ENCODE data around the gene DTNB.

DTNB gene

DNA sequence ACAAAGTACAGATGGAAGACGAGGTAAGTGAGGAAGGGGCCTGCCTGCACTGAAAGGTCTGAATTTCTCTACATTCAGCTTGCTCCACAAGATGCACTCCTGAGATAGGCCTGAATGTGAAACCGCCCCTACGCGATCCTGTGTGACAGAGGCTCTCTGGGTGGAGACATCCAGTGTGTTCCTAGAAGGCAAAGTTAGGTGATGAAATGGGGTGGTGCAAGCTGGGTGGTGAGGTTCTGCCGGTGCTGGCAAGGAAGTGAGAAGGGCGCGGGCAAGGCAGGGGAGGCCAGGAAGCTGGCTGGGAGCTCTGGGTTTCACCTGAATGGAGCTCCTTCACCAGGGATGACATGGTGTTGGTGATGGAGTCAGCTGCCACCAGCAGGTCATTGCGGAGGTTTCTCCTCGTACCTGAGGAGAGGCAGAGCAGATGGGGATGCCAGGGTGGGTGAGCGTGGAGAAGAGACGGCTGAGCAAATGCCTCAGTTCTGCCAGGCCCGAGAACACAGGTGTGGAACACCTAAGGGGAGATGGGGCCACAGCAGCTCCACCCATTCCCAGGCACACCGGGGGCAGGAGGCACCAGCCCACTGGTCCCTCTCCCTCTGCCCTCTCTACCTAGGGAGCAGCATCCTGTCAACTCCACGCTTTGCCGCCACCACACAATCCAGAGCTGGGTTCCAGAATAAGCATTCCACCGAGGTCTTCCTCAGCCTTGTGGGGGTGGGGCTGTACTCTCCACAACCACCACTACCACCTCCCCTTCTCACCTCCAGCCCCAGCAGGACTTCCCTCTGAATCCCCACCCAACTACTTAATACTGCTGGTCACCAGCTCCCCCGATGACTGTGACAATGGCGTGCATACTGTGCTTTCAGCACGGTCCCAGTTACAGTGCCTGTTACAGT lies 286.2 kb downstream of the DTNB start:
- DNase-seq (ENCODE audit: low read depth in 2 of 2): no peak

DNA sequence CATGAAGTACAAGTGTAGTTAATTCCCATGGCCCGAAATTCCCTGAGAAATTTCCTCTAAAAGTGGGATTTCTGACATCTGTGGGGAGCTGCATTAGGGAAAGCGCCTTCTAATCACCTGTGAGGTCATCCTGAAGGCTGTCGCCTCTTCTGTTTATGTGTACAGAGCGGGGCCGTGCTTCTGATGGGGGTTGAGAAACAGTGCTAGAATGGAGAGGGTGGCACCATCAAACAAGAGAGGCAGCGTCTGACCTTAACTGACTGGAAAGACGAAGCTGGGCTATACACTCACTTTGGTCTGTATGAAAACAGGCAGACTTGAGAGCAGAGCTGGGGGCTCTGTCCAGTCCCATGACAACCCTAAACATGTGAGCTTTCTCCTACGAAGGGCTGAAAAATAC lies 287.5 kb downstream of the DTNB start:
- DNase-seq (ENCODE audit: low read depth in 2 of 2): no peak

DNA sequence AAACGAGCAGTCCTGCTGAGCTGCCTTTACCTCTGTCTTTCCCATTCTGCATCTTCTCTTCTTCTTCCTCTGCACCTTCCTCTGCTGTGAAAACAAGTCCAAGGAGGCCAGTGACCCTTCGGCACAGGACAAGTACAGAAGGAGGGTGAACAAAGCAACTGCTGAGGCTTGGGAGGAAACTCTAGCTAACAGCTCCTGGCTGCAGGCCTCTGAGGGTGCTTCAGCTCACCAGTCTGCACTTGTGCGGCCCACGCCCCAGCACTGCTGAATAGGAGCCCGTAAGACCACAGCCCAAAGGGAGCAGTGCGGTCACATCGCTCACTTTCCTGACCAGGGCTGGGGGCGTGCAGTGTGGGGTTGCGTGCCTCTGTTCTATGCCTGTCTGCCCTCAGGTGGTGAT lies 289.6 kb downstream of the DTNB start:
- no peak for DNase-seq (ENCODE audit: low read depth in 2 of 2)

DNA sequence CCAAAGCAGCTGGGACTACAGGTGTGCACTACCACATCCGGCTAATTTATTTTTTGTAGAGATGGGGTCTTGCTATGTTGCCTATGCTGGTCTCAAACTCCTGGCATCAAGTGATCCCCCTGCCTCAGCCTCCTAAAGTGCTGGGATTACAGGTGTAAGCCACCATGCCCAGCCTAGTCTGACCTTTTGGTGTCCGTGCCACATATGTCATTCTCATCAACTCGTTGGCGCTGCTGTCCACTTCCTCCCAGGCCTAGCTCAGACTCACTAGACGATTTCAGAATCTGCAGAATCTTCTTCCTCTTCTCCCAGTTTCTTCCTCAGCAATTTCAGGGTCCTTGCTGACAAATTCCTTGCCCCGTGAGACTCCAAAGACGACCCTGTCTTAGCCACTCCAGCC lies 291.9 kb downstream of the DTNB start:
- DNase-seq (ENCODE audit: low read depth in 2 of 2): no peak

DNA sequence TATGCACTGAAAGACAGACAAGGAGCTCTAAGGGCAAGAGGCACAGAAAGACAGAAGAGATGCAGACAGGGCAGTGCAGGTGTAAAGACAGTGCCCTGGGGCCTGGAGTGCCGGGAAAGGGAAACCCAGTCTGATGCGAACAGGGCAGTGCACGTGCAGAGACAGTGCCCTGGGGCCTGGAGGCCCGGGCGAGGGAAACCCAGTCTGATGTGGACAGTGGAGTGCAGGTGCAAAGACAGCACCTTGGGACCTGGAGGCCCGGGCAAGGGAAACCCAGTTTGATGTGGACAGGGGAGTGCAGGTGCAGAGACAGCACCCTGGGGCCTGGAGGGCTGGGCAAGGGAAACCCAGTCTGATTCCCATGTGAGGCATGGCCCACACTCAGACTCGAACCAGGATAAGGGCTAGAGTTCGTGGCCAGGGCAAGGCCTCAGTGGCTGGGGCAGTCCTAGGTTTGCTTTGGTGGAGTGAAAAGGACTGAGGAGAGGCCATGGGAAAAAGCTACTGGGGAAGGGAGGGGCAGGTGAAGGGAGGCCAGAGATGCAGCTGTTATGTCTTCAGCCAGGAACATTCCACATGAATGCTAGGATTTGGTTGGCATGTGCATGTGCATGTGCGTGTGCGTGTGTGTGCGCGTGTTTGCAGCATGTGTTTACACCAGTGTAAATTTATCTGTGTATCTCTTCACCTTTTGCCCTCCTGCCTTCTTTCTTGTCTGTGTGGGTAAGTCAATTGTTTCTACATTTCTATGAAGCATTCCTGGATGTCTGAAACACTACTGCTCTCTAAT lies 292.6 kb downstream of the DTNB start:
- no peak for DNase-seq (ENCODE audit: low read depth in 2 of 2)

DNA sequence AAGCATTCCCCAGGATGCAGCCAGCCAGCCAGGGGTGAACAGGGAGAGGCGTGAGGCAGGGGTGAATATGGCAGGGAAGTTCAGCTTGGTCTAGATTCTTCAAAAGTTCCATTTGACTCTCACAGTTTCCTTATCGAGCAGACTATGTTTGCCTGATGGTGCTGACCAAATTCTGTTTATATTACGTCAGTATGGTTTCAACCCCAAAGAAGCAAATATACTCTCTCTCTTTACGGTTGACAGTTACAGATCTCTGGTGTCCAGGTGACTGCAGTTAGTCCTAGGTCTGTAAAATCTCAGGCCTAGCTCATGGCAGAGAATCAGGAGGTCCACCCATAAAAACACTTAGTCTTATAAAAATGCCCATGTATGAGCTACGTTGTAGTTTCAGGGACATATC lies 293.4 kb downstream of the DTNB start:
- DNase-seq (ENCODE audit: low read depth in 2 of 2): no peak

DNA sequence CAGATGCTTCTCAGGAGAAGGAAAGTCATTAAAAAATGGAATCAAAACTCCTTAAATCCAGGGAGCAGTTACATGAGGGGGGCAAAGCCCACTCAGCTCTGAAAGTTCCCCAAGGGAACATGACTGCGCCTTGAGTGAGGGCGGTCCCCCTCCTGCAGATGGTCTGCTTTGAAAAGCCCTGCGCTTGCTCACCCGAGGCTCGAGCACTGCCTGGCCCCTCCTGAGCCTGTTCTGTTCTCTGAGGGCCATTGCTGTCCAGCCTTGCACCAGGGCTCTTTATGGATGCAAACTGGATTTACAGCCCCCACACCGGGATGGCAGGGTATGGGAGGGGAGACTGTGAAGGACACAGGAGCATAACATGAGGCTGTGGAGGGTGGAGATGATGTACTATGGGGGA lies 293.8 kb downstream of the DTNB start:
- no peak for DNase-seq (ENCODE audit: low read depth in 2 of 2)

DNA sequence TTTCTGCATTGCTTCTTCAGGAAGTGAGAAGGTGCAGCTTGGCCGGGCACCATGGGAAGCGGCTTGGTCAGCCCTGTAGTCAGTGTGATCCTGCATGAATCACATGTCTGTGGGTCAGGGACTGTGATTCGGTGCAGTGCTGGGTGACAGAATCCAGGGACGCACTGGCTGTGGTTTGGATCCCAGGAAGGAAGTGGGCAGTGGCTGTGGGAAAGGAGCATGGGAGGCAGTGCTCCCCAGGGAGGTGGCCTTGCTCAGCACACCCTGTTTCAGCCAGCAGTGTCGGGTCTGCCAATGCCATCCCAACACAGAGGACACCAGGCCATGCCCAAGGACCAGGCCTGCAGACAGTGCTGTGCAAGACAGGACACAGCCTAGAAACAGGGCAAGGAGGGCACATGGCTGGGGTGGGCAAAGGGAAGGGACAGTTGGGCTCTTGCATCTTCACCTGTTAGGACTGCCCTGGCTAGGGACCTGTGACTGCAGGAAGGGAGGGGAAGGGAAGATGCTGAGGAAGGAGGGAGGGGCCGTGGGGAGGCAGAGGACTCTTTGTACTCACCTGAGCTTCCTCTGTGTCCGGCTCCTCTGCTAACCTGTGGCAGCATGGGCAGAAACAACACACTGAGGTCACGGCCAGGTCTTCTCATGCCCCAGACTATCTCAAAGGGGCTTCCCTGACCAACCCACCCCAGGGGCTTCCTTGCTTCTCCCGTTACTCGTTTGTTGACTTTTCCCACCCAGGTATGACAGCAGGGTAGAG lies 294.5 kb downstream of the DTNB start:
- no peak for DNase-seq (ENCODE audit: low read depth in 2 of 2)

DNA sequence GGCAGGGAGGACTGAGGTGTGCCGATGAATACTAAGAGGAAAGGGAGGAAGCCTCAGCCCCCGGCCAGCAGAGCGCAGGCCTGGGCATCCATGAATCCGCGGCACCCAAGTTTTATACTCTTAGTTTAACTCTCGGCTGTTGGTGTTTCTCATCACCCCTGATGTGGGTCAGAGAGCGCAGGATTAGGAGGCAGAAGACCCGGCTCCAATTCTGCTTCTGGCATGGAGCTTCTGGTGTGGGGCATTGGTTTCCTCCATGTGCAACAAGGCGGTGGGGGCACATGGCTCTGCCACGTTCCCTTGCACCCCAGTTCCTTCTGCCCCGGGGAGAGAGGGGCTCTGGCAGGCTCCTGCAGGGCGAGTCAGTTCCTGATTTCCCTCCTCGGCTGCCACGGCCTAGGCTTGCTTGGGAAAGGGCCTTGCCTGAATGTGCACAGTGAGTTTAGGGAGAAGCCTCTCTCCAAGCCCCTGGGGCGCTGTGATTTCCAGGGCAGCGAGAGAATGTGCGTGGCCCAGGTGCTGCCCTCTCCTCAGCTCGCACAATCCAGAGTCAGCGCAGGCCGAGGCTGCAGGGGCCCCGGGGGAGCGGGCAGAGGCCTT lies 295.5 kb downstream of the DTNB start:
- DNase-seq (ENCODE audit: low read depth in 2 of 2): no peak

DNA sequence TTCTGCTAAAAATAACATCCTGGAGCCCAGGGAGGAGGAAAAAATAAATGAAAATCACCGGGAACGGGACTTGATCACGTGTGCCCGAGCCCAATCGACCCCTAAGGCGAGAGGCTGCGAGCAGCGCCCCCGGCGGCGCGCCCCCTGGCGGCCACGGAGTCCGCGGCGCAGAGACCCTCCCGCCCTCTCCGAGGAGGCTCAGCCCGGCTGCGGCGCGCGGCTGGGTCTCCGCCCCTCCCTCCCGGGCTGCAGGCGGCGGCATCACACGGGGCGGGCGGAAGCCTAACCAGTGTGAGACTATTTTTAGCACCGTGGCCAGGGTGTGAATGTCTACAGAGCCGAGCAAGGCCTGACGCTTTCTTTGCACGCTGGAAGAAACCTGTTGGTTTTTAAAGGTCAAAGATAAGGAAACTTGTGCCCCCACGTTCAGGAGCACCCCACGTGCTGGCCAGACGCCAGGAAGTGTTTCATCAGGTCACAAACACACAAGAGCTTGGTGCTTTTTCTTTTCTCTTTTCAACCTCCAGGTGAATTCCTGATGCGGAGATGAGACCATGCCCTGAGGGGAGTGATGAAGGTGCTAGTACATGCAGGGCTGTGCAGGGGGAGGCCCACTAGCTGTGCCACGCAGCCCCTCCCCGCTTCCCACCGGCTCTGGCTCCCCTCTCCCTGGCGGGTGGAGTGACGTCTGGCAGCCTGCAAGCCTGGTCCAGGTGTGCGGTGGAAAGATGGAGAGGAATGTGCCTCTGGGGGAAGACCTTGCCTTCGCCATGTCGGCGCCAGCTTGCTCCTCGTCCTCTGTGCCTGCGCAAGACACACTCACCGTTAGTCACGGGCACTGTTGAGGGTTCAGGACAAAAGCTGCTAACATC lies 296.4 kb downstream of the DTNB start:
- DNase-seq (ENCODE audit: low read depth in 2 of 2): peak; percentile 74 to 76

DNA sequence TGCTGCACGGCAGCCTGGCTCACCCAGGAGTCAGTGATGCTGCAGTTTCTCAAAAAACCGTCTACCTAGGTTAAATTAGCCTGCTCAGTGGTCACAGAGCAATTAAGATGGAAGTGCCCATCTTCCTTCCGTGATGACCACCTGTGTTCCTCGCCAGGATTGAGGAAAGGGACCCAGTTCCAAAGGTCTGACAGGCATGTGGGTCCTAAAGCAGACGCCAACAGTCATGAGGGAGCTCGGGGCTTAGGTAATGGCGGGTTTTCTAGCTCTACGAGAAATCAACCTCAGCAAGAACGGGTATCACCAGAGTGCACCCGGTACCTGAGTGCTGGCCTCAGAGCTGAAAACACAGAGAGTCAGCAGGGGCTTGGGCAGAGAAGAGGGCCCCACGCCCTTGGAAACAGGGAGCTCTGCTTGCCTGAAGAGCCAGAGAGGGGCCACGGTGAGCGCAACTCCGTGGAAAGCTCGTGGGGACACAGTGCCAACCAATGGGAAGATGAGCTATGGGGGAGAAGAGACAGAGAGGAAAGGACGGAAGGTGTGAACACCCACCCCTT lies 297.3 kb downstream of the DTNB start:
- no peak for DNase-seq (ENCODE audit: low read depth in 2 of 2)

DNA sequence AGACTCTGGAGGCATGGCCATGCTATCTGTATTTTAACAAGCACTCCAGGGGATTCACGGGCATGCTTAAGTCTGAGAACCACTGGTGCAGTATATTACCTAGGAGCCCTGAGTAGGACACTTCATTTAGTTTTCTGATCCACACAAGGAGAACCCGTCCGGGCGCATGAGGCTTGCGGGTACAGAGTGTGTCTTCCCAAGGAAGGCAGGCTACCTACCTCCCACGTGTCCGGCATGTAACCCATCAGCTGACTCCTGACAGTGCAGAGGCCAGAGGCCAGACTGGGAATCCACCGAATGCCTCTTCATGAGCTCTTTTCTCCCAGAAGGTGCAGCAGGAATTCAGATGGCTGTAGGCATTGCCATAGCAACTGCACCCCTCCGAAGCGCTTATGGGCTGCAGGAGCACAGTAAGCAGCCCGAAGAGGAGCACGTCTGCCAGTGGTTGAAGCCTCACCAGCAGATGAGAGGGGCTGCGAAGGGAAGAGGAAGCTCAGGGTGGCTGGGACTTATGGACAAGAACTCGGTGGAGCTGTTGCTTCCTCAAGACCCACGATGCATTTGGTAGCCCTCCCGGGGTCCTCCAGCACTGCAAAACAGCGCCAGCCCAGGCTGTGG lies 297.9 kb downstream of the DTNB start:
- no peak for DNase-seq (ENCODE audit: low read depth in 2 of 2)

DNA sequence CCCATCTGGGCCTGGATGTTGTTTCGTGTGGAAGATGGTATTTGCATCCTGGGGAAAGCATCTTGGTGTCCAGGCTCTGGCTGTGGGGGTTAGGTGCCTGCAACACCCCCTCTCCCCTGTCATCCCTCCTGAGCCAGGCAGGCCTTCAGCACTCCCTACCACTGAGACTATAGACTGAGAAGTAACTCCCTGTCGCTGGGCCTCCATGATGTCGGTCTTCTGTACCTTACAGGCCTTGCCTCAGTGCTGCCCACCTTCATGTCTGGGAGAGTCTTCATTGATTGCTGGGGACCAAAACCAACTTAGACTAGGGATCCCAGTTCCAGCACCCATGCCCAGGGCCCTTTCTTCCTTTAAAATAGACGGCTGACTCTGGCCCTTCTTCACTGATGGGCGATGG lies 298.6 kb downstream of the DTNB start:
- no peak for DNase-seq (ENCODE audit: low read depth in 2 of 2)

DNA sequence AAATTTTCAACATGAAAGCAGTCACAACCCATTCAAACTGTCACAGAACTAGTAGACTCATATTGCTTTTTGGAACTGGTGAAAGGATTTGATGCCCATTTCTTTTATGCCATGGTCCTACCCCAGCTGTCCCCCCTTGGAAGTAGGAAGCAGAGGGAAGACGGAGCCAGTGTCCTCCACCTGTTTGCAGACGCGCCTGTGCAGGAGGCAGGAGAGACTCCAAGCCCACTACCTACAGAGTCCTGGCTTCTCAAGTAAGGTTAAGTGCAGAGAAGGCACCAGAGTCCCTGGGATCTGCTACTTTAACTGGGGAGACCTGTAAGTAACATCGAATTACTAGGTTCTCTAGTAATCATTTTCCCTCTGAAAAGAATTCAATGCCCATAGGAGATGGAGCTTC lies 299.0 kb downstream of the DTNB start:
- DNase-seq (ENCODE audit: low read depth in 2 of 2): no peak

DNA sequence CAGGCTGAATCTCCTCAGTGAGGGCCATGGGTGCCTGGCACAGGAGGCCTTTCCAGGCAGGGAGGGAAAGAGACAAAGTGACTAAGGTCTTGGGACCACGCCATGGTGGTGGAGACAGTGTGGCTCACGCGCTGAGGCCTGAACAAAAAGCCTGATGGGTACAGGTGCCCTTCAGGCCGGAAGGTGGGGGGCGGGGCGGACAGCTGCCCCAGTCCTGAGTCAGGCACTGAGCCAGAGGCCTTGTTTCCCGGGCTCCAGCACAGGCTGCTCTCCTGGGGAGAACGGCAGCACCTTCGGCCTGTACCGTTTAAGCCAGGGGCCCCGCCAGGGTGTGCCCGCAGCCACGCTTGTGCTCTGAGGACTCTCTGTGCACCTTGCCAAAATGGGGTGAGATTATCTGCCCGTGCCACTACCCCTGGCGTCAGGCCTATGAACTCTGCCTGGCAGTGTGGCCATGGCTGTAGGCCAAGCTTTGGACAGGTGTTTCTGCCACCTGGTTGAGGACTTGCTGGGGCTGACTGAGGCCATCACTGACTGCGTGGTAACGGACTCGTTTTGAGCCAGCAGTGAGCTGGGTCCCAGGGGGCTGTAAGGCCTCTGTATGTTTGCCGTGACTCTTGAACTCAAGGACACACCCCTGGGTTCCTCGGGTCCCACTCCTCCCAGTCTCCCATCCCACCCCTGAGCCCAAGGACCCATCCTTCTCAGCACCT lies 300.0 kb downstream of the DTNB start:
- no peak for DNase-seq (ENCODE audit: low read depth in 2 of 2)

DNA sequence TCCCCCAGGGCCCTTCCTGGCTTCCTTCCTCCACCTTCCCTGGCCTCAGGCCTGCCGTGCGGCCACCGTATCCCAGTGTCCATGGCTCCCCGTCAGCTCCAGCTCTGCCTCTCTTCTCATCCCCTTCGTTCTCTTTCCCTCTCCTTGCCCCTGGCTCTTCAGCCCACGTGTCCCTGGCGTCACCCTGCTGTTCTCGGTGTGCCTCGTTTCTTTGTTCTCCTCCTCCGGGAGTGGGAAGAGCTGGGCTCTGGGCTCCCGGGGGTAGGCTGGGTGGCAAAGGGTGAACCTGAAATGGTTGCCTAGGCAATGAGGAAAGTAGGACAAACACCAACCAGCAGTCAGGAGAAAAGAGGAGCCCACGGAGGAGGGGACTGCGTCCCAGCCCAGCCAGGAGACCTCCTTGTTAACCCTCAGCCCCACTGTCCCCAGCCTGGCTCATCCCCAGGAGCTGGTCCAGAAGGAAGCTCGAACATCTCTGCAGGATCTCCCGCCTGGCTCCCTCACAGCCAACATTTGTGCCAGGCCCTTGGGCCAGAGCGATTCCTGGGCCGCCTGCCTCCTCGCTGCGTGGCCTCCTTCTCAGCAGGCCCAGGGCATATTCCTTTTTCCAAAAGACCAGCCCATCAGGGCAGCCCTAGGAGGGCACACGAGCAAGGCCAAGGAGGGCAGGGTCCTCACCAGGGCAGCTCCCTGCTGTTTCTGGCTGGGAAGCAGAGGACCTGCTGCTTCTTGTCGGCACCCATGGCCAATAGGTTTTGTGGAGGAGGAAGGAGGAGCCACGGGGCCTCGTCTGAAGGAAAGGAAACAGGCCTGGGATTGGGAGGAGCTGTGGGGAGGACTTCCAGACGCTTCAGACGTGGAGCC lies 300.7 kb downstream of the DTNB start:
- DNase-seq (ENCODE audit: low read depth in 2 of 2): no peak

DNA sequence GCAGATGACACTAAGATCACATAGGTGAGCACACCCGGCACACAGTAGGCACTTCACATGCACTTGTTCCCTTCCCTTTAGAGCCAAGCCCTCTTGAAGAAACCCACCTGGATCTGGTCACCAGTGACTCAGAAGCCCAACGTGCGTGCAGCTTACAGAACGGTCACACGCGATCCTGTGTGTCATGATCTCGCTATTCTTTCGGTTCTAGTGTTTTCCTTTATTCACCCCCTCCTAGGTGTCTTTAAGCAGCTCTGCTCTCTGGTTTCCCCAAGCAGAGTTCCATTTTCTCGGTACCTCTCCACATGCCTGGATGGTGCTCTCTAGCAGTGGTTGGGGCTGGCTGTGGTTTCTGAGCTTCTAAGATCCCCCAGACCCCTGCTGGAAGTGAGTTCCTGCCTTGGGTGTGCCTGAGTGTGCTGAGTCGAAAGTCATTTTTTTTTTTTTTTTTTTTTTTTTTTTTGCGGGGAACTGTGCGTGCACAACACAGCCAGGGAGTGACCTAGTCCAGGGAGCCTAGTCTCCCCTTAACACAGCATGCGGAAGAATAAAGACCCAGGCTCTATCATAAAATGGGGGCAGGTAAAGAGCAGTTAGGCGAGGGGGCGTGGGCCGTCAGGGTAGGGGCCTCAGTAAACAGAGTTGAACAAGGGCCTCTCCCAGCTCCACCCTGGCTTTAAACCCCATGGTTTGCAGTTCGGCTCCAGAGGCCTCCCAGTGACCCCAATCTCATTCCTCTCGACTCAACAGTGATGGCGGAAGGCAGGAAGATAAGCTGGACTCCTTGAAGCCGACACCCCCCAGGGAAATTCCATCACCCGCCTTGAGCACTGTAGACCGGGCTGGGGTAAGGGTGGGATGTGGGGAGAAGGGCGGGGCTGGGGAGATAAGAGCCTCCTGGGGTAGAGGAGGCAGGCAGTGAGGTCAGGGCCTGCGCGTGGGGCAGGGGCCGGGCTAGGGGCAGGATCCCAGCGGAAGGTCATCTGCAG lies 301.8 kb downstream of the DTNB start:
- DNase-seq (ENCODE audit: low read depth in 2 of 2): no peak

All from fibroblast of skin of left biceps (primary cell).